Stimulated activated CD4-positive, alpha-beta T cell treated with anti-CD3 and anti-CD28 coated beads, TNF-alpha, amount 100 ng/mL, for 24 hours (primary cell): Measurements from ENCODE around the gene PTCHD1.

Source experiments
- DNase-seq, 3 experiments: peaks; one replicate each; pipeline ENCODE4 v3.0.0-alpha.2; 2020; ENCODE audit warnings: low read depth in 3 of 3

The PTCHD1 gene

DNA sequence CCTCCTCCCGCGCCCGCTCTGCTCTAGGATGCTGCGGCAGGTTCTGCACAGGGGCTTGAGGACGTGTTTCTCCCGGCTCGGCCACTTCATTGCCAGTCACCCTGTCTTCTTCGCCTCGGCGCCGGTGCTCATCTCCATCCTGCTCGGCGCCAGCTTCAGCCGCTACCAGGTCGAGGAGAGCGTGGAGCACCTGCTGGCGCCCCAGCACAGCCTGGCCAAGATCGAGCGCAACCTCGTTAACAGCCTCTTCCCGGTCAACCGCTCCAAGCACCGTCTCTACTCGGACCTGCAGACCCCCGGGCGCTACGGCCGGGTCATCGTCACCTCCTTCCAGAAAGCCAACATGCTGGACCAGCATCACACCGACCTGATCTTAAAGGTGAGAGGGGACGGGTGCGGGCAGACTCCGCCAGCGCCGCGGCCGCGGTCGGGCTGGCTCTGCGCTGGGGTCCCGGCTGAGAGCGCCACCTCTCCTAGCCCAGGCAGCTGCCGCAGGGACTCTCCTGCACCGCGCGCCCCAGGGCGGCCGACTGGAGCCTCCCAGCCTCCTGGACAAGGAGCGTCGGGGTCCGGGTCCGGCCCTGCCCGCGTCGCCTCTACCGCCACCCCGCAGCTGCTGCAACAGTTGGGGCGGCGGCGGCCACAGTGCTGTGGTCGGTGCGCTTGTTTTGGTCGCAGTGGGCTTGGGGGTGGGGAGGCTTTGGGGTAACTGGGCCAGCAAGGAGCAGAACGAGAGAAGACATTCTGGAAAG, at the start of gene PTCHD1:
TSS of gene PTCHD1 (plus strand) at position 2 of the 752 bp plus-strand sequence. CDS start at position 29, 27 bp downstream.
- no peak for DNase-seq

GRCh38 chrX:23286731-23287130, 47.9 kb upstream of the PTCHD1 start:
- DNase-seq, result no peak

GRCh38 chrX:23287191-23287725, 47.4 kb upstream of the PTCHD1 start:
- DNase-seq, result no peak

DNA sequence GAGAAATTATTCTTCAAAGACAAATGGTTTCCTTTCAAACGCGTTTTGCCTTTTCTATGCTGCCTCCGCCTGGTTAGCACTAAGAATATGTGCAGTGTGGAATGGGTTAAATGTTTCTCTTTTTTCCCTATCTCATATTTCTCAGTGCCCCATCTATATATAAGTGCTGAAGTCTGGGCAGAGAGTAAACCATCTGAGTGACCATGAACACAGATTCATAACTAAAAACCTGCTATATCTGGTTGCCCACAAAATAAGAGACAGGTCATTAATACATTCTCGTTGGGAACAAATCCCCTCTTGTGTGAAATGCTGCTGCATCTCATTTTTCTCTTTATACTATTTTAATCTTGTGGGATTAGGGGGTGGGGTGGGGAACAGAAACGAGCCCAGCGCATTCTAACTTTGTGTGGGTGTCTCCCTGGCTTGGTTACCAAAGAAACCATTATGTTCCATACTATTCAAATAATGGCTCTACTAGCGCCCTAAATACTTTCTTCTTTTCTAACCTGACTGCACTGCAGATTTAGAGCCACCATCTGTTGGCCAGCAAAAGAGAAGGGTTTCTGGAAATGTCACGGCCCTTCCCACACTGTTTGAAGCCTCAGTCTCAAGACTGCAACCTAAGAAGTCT, 42.2 kb upstream of the PTCHD1 start:
- no peak for DNase-seq

- DNase-seq, result no peak
Observed at GRCh38 chrX:23292988-23293651, 41.5 kb upstream of the PTCHD1 start.

DNA sequence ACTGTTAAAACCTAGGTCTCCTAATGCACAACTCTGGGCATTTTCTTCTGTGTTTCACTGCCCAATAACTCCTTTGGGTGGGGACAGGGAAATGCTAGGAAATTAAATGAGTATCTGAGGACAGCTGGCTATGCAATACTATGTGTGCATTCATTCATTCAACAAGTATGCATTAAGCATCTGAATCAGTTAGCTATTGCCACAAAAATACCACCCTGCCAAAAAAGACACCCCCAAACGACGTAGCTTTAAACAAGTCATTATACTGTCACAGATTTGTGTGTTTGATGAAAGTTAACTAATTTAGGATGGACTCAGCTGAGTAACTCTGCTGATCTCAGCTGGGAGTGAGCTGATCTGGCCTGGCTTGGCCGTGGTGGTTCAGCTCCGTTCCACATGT, 29.8 kb upstream of the PTCHD1 start:
- no peak for DNase-seq

DNA sequence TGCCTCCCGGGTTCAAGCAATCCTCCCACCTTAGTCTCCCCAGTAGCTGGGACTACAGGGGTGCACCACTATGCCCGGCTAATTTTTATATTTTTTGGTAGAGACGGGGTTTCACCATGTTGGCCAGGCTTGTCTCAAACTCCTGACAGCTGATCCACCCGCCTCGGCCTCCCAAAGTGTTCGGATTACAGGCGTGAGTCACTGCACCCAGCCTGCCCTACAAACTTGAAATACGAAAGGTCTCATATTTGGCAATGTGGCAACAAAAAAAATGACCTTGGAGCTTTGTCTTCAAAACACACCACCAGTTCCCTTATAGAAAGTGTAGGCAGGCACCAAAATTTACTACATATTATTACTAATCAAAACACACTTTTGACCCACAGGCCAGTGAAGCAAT, 22.9 kb upstream of the PTCHD1 start:
- no peak for DNase-seq

GRCh38 chrX:23312136-23312535, 22.5 kb upstream of the PTCHD1 start:
- DNase-seq, result no peak

- no peak for DNase-seq
Observed at GRCh38 chrX:23317799-23318724, 16.6 kb upstream of the PTCHD1 start.

DNA sequence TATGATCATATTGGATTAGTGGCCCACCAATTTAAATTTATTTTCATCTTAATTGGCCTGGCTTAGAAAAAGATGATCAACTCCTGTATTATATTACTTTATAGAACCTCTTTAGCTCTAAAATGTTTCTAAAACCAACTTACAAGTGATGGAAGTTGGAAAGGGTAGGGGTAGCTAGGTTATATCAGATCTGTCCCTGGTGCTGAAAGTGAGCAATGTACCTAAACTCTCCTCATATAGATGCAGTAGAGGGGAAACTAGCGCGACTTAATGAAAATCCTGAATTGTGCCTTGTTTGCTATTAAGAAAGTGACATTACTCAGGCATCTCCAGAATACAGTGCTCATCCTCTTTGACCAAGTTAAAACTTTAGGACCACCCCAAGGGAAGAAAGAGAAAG, 7.5 kb upstream of the PTCHD1 start:
- no peak for DNase-seq

- DNase-seq, result no peak
Observed at GRCh38 chrX:23331701-23332100, 2.9 kb upstream of the PTCHD1 start.

- no peak for DNase-seq
Observed at GRCh38 chrX:23332101-23332887, 2.4 kb upstream of the PTCHD1 start.

GRCh38 chrX:23332888-23333821, 1.5 kb upstream of the PTCHD1 start:
- DNase-seq, result no peak

GRCh38 chrX:23333842-23334520, 668 bp upstream of the PTCHD1 start:
- no peak for DNase-seq

DNA sequence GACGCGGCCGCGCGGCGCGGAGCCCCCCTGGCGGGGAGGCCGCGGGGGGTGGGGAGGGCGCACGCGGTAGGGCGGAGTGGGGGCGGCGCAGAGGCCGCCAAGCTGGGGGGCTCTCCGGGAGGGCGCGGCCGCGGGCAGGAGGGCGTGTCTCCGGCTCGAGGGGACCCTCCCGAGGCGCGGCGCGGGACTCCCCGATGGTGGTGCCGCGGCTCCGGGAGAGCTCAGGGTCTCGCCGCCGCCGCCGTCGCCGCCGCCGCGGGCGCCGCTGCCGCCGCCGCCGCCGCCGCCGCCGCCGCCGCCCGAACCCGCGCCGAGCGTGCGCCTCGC, 165 bp upstream of the PTCHD1 start:
- DNase-seq, result no peak

DNA sequence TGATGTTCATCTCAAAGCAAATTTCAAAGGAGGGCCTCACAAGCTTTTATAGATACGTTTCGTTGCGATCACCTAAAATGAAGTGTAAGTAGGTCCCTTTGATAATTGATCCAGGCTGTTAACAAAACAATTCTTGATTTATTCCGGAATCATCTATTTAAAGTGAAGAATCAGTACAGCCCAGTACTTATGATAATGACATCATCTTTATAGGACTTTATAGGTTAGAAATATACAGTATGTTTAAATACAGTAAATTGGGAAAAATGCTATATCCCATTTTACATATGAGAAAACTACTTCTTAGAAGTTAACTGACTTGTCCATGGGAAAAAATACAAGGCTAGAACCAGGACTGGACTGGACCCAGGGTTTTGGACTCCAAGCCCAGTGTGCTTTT, 3.7 kb downstream of the PTCHD1 start:
- no peak for DNase-seq

GRCh38 chrX:23341452-23341851, 6.8 kb downstream of the PTCHD1 start:
- DNase-seq, result no peak

DNA sequence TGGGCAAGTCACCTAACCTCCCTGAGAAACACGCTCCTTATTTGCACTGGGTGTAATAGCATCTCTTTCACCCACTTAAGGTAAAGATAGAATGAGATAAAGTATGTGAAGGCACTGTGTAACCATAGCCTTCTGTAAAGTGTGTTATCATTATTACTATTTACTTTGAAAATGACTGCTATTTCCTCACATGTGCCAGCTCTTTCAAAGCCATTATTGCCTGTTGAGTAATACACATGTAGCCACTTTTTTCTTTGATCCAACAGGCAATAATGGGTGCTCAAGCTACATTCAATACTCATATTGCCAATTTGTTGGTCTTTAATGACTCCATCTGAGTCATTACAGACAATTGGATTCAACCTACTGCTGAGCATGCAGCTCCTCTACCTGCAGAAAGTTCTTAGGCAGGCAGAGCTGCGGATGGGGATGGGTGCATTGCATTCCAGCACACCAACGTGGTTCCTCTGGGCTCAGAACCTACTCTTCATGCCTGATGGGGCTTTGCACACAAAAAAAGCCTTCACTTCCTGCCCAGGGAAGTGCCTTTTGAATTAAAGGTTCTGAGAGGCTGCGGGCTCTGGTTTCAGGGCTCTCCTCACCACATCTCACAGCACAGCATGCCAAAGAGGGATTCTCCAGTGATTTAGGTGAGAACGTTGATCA, 9.7 kb downstream of the PTCHD1 start:
- no peak for DNase-seq

DNA sequence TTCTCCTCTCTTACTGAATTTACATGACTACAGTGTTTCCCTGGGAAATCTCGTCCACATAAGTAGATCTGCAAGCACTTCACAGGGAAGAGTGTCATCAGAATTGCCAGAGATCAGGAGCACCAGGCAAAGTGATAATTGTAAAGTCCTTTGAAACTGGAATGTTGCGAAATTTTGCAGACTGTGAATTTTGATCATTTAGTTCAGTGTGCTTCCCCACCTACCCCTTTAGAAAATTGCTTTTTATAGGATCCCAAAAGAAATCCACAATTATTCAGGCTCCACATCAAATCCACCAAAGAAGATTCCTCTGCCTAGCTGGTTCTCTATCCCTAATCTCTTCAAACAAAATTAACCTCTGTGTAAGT, 10.2 kb downstream of the PTCHD1 start:
- no peak for DNase-seq
